ENCODE data around the gene DDIT3. TPM values are rescaled to one million over a fixed set of nuclear protein-coding genes. Genes with fewer than 3 reads are reported as not detected.

Gene DDIT3
- total RNA-seq, 1 experiment from 2014 or later = 15.6 TPM

GRCh38 chr12:57476993-57477709 lies 43.2 kb downstream of the DDIT3 start:
- no peak for DNase-seq
- no TSS peak for BruUV-seq (replicated peaks)
- TF ChIP-seq EZH2 (IDR thresholded peaks at IDR 0.05; ENCODE audit: low read depth) = no peak
- TF ChIP-seq CTCF (conservative IDR thresholded peaks at IDR 0.05) = no peak
- H3K4me2 ChIP-seq = no peak overlapping the region
- H3K9me2 ChIP-seq (ENCODE audit: insufficient read depth) = no peaks in the 10 kb centered on the region
- intact Hi-C loops (cut with micrococcal nuclease; ENCODE audit: unreplicated experiment) = no loop called here
- no peaks in the 10 kb centered on the region for H3K4me1 ChIP-seq (replicated peaks; ENCODE audit: insufficient read depth)
- POLR2A ChIA-PET (ENCODE audit: unreplicated experiment) = interaction anchor here (0.5 kb wide), 1 partner anchor 9 kb away, joined by 6 read pairs; no protein-coding TSS in a partner anchor
- H3F3A ChIP-seq (ENCODE audit: insufficient read depth, low read depth) = no peaks in the 10 kb centered on the region
- no peak overlapping the region for H3K4me3 ChIP-seq
- H3K27ac ChIP-seq = no peak overlapping the region
- H3K27me3 ChIP-seq (ENCODE audit: insufficient read depth, low read depth) = peaks cover 55% of the 10 kb centered on the region
- H2AFZ ChIP-seq = no peak overlapping the region
- no peaks in the 10 kb centered on the region for H4K20me1 ChIP-seq (ENCODE audit: insufficient read depth)
- no peaks in the 10 kb centered on the region for H3K36me3 ChIP-seq (ENCODE audit: low read depth)
- no peaks in the 10 kb centered on the region for H3K79me2 ChIP-seq (ENCODE audit: low read depth)
- CTCF ChIA-PET = no interaction called here
- H3K9me3 ChIP-seq (ENCODE audit: insufficient read depth, low read depth) = no peaks in the 10 kb centered on the region

- H3K79me2 ChIP-seq (ENCODE audit: low read depth) = no peaks in the 10 kb centered on the region
- intact Hi-C loops (cut with micrococcal nuclease; ENCODE audit: unreplicated experiment) = no loop called here
- peaks cover 57% of the 10 kb centered on the region for H3K27me3 ChIP-seq (ENCODE audit: insufficient read depth, low read depth)
- H2AFZ ChIP-seq = no peak overlapping the region
- no peaks in the 10 kb centered on the region for H4K20me1 ChIP-seq (ENCODE audit: insufficient read depth)
- TF ChIP-seq EZH2 (IDR thresholded peaks at IDR 0.05; ENCODE audit: low read depth) (no peak), CTCF (conservative IDR thresholded peaks at IDR 0.05) (no peak)
- H3K9me3 ChIP-seq (ENCODE audit: insufficient read depth, low read depth) = no peaks in the 10 kb centered on the region
- DNase-seq = no peak
- H3K4me3 ChIP-seq = no peak overlapping the region
- no peak overlapping the region for H3K27ac ChIP-seq
- no peaks in the 10 kb centered on the region for H3F3A ChIP-seq (ENCODE audit: insufficient read depth, low read depth)
- ChIA-PET CTCF (no interaction called here), POLR2A (ENCODE audit: unreplicated experiment) (no interaction called here)
- no peaks in the 10 kb centered on the region for H3K9me2 ChIP-seq (ENCODE audit: insufficient read depth)
- H3K4me2 ChIP-seq = no peak overlapping the region
- no TSS peak for BruUV-seq (replicated peaks)
- no peaks in the 10 kb centered on the region for H3K4me1 ChIP-seq (replicated peaks; ENCODE audit: insufficient read depth)
- no peaks in the 10 kb centered on the region for H3K36me3 ChIP-seq (ENCODE audit: low read depth)
Measured at GRCh38 chr12:57476162-57476992, 43.9 kb downstream of the DDIT3 start.

GRCh38 chr12:57475271-57476161 lies 44.8 kb downstream of the DDIT3 start:
- Histone ChIP-seq H3K4me1 (replicated peaks; ENCODE audit: insufficient read depth) (no peaks in the 10 kb centered on the region), H3K27ac (no peak overlapping the region), H3K27me3 (ENCODE audit: insufficient read depth, low read depth) (peaks cover 57% of the 10 kb centered on the region), H2AFZ (no peak overlapping the region), H4K20me1 (ENCODE audit: insufficient read depth) (no peaks in the 10 kb centered on the region), H3K9me2 (ENCODE audit: insufficient read depth) (no peaks in the 10 kb centered on the region), H3K79me2 (ENCODE audit: low read depth) (no peaks in the 10 kb centered on the region), H3F3A (ENCODE audit: insufficient read depth, low read depth) (no peaks in the 10 kb centered on the region), H3K4me2 (no peak overlapping the region), H3K9me3 (ENCODE audit: insufficient read depth, low read depth) (no peaks in the 10 kb centered on the region), H3K4me3 (no peak overlapping the region), H3K36me3 (ENCODE audit: low read depth) (no peaks in the 10 kb centered on the region)
- ChIA-PET POLR2A (ENCODE audit: unreplicated experiment) (interaction anchor here (0.5 to 0.7 kb wide), 2 partner anchors 262 to 328 kb away, joined by 3 read pairs; no protein-coding TSS in a partner anchor), CTCF (interaction anchor here (0.6 to 0.8 kb wide), 2 partner anchors 155 to 1751 kb away, joined by 4 read pairs; no protein-coding TSS in a partner anchor)
- BruUV-seq (replicated peaks) = no TSS peak
- TF ChIP-seq CTCF (conservative IDR thresholded peaks at IDR 0.05) (no peak), EZH2 (IDR thresholded peaks at IDR 0.05; ENCODE audit: low read depth) (no peak)
- DNase-seq = no peak
- intact Hi-C loops (cut with micrococcal nuclease; ENCODE audit: unreplicated experiment) = no loop called here
